HEK293 (cell line): ENCODE data around the gene BCL7C.
A peak's percentile ranks its signal among the peaks of the same experiment; 100 is the strongest.

ENCODE experiments used
- CTCF ChIA-PET: fragments of 350-600 bp; formaldehyde crosslinking; extraction: SDS; loops from one replicate; lab custom pipeline; 2021; ENCODE audit warnings: antibody characterized with exemption; lab: Yijun Ruan, JAX
- POLR2A ChIA-PET: fragments of 300-600 bp; formaldehyde crosslinking; extraction: SDS; loops from one replicate; lab custom pipeline; 2020; ENCODE audit warnings: antibody characterized with exemption, inconsistent platforms; lab: Yijun Ruan, JAX
- H3K27ac ChIP-seq: fragments of 200-500 bp; sonication (Bioruptor generic); 2 replicates; pipeline ENCODE4 v1.5.1; 2014; ENCODE audit warnings: low read depth, low read length, control low read depth, inconsistent platforms; ENCODE audit errors: extremely low read depth
- H3K36me3 ChIP-seq, 2 experiments: fragments of 200-500 bp in 1 of 2; sonication (Bioruptor generic) in 1 of 2; 1 replicate in 1 of 2; 2 replicates in 1 of 2; pipeline ENCODE4 v1.5.1; 2014 to 2017; ENCODE audit warnings: inconsistent platforms in 2 of 2, low read length in 2 of 2; ENCODE audit not compliant: control insufficient read depth in 2 of 2, insufficient read depth in 1 of 2
- H3K4me1 ChIP-seq: fragments of 200-500 bp; sonication (Bioruptor generic); 2 replicates; pipeline ENCODE4 v1.5.1; 2014; ENCODE audit warnings: mild to moderate bottlenecking, low read length, inconsistent platforms; ENCODE audit not compliant: control insufficient read depth, insufficient read depth
- H3K4me3 ChIP-seq: 2 replicates; pipeline ENCODE4 v1.5.1; 2011; ENCODE audit warnings: low read depth, mild to moderate bottlenecking, control low read depth, low read length, moderate library complexity
- H3K9me3 ChIP-seq: fragments of 200-500 bp; sonication (Bioruptor generic); 2 replicates; pipeline ENCODE4 v1.5.1; 2014; ENCODE audit warnings: low read depth, low read length, inconsistent platforms; ENCODE audit not compliant: control insufficient read depth, insufficient read depth
- GLIS1 ChIP-seq: fragments of 450-650 bp; formaldehyde crosslinking; IDR thresholded peaks from 2 replicates; pipeline ENCODE4 v1.5.1; 2016; ENCODE audit warnings: missing biosample characterization, missing genetic modification characterization
- GLIS2 ChIP-seq: fragments of 450-650 bp; formaldehyde crosslinking; IDR thresholded peaks from 2 replicates; pipeline ENCODE4 v1.5.1; 2016; ENCODE audit warnings: missing biosample characterization, missing genetic modification characterization
- IKZF3 ChIP-seq: fragments of 450-650 bp; IDR thresholded peaks from 2 replicates; pipeline ENCODE4 v1.5.0; 2018; ENCODE audit warnings: missing biosample characterization, mild to moderate bottlenecking, missing genetic modification characterization, moderate library complexity
- PATZ1 ChIP-seq: fragments of 450-650 bp; formaldehyde crosslinking; IDR thresholded peaks from 2 replicates; pipeline ENCODE4 v1.5.1; 2016; ENCODE audit warnings: missing biosample characterization, missing genetic modification characterization
- ZBTB17 ChIP-seq: fragments of 450-650 bp; formaldehyde crosslinking; IDR thresholded peaks from 2 replicates; pipeline ENCODE4 v1.5.1; 2016; ENCODE audit warnings: missing biosample characterization, missing genetic modification characterization
- ZBTB48 ChIP-seq: fragments of 450-650 bp; formaldehyde crosslinking; IDR thresholded peaks from 2 replicates; pipeline ENCODE4 v1.5.1; 2016; ENCODE audit warnings: missing biosample characterization, missing genetic modification characterization
- ZBTB7A ChIP-seq: fragments of 450-650 bp; formaldehyde crosslinking; IDR thresholded peaks from 2 replicates; pipeline ENCODE4 v1.5.1; 2016; ENCODE audit warnings: low read depth, missing biosample characterization, missing genetic modification characterization
- ZBTB8A ChIP-seq: fragments of 450-650 bp; formaldehyde crosslinking; IDR thresholded peaks from 2 replicates; pipeline ENCODE4 v1.5.1; 2016; ENCODE audit warnings: missing biosample characterization, missing genetic modification characterization
- ZFP41 ChIP-seq: fragments of 450-650 bp; formaldehyde crosslinking; IDR thresholded peaks from 2 replicates; pipeline ENCODE4 v1.5.1; 2016; ENCODE audit warnings: missing biosample characterization, missing genetic modification characterization, borderline replicate concordance
- ZNF184 ChIP-seq: fragments of 450-650 bp; IDR thresholded peaks from 2 replicates; pipeline ENCODE4 v1.5.1; 2018; ENCODE audit warnings: missing biosample characterization, mild to moderate bottlenecking, missing genetic modification characterization
- ZNF274 ChIP-seq, 2 experiments: fragments of 200-500 bp in 1 of 2; fragments of 450-650 bp in 1 of 2; sonication (Bioruptor generic) in 1 of 2; formaldehyde crosslinking in 1 of 2; IDR thresholded peaks; 2 replicates each; pipeline versions ENCODE4 v1.5.1 to v1.6.1; 2014 to 2016; ENCODE audit warnings: borderline replicate concordance in 1 of 2, inconsistent platforms in 1 of 2, low read length in 1 of 2, missing biosample characterization in 1 of 2, missing genetic modification characterization in 1 of 2
- ZNF335 ChIP-seq: fragments of 450-650 bp; formaldehyde crosslinking; conservative IDR thresholded peaks from 2 replicates; pipeline ENCODE4 v1.5.1; 2016; ENCODE audit warnings: missing biosample characterization, missing genetic modification characterization
- ZNF341 ChIP-seq: fragments of 450-650 bp; formaldehyde crosslinking; IDR thresholded peaks from 2 replicates; pipeline ENCODE4; 2016; ENCODE audit warnings: low read depth, missing biosample characterization, missing genetic modification characterization
- ZNF571 ChIP-seq: fragments of 450-650 bp; formaldehyde crosslinking; IDR thresholded peaks from 2 replicates; pipeline ENCODE4 v1.5.0; 2017; ENCODE audit warnings: missing biosample characterization, missing genetic modification characterization
- ZNF600 ChIP-seq: fragments of 450-650 bp; formaldehyde crosslinking; IDR thresholded peaks from 2 replicates; pipeline ENCODE4 v1.5.1; 2016; ENCODE audit warnings: missing biosample characterization, missing genetic modification characterization
- ZNF623 ChIP-seq: fragments of 450-650 bp; formaldehyde crosslinking; IDR thresholded peaks from 2 replicates; pipeline ENCODE4 v1.5.1; 2016; ENCODE audit warnings: missing biosample characterization, missing genetic modification characterization
- ZNF629 ChIP-seq: fragments of 450-650 bp; formaldehyde crosslinking; IDR thresholded peaks from 2 replicates; pipeline ENCODE4 v1.5.1; 2017; ENCODE audit warnings: missing biosample characterization, missing genetic modification characterization
- ZNF664 ChIP-seq: fragments of 450-650 bp; formaldehyde crosslinking; IDR thresholded peaks from 2 replicates; pipeline ENCODE4 v1.5.1; 2016; ENCODE audit warnings: missing biosample characterization, missing genetic modification characterization
- ZXDB ChIP-seq: fragments of 450-650 bp; formaldehyde crosslinking; IDR thresholded peaks from 2 replicates; pipeline ENCODE4 v1.5.1; 2016; ENCODE audit warnings: missing biosample characterization, missing genetic modification characterization
- TF ChIP-seq, protein P1 (sequence below): fragments of 450-650 bp; formaldehyde crosslinking; IDR thresholded peaks from 2 replicates; pipeline ENCODE4 v1.5.1; 2016; ENCODE audit warnings: missing biosample characterization, missing genetic modification characterization

BCL7C gene

DNA sequence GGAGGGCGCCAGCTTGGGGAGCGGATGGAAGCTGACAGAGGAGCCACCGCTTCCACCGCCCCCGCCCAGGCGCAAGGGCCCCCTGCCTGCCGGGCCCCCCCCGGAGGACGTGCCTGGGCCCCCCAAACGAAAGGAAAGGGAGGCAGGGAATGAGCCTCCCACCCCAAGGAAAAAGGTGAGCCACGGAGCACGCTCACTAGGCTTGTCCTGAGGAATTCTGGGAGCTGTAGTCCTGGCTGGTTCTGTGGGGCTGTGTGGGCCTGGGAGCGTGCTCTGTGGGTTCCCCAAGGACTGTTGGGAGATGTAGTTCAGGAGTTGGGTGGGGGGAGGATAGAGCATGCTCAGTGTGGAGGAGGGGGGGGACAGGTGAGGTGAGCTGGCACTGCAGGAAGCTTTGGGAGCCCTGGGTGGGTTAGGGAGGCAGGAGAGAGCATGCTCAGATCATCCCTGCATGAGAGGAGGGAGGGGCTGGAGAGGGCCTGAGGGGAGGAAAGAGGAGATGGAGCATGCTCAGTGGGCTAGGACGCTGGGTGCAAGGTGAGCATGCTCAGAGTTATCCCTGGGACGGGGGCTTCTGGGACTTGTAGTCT lies 34.0 kb upstream of the BCL7C start (continued):
- TF ChIP-seq PATZ1 (tag by site-specific recombination) (peak; percentile 79), ZBTB17 (peak; percentile 93), ZBTB8A (tag by site-specific recombination) (no peak), ZFP41 (tag by site-specific recombination) (no peak), ZNF184 (tag by site-specific recombination) (no peak), ZNF335 (tag by site-specific recombination) (peak; percentile 91), ZXDB (peak; percentile 46), ZNF629 (tag by site-specific recombination) (no peak), ZBTB48 (tag by site-specific recombination) (peak; percentile 64; the same call in 1 of the 2 replicates)

GRCh38 chr16:30926937-30927788 lies 33.3 kb upstream of the BCL7C start:
- no peak overlapping the region for H3K4me3 ChIP-seq
- POLR2A ChIA-PET, result interaction anchor here (0.6 to 2.6 kb wide), 7 partner anchors 14 to 1244 kb away, joined by 3 to 15 read pairs (median 3); partner anchors contain the start of gene PHKG2
- TF ChIP-seq ZNF664 (tag by site-specific recombination), result peak; percentile 65; the same call in 1 of the 2 replicates
- no peak for TF ChIP-seq ZNF571 (tag by site-specific recombination)
- TF ChIP-seq ZBTB8A (tag by site-specific recombination), result 0 out of 2 replicates have a peak, but pooled peaks have one; percentile 12
- TF ChIP-seq IKZF3 (tag by site-specific recombination), result peak; percentile 22; the same call in 1 of the 2 replicates
- TF ChIP-seq GLIS2 (tag by site-specific recombination), result 0 out of 2 replicates have a peak, but pooled peaks have one; percentile 14
- CTCF ChIA-PET, result interaction anchor here (0.8 to 1.7 kb wide), 7 partner anchors 8 to 941 kb away, joined by 3 to 6 read pairs (median 5); no protein-coding TSS in a partner anchor
- no peaks in the 10 kb centered on the region for H3K9me3 ChIP-seq
- H3K36me3 ChIP-seq, result peaks cover 0 to 66% of the 10 kb centered on the region in 2 experiments; a peak in 2 of 3 replicates
- H3K27ac ChIP-seq, result no peak overlapping the region
- H3K4me1 ChIP-seq, result no peaks in the 10 kb centered on the region

- H3K27ac ChIP-seq, result no peak overlapping the region
- POLR2A ChIA-PET, result interaction anchor here (2.0 to 2.6 kb wide), 2 partner anchors 15 to 51 kb away, joined by 4 to 15 read pairs; no protein-coding TSS in a partner anchor
- CTCF ChIA-PET, result interaction anchor here (0.8 to 1.6 kb wide), 3 partner anchors 8 to 15 kb away, joined by 4 to 5 read pairs (median 4); no protein-coding TSS in a partner anchor
- TF ChIP-seq GLIS1 (tag by site-specific recombination), result peak; percentile 25; the same call in 1 of the 2 replicates
- no peak for TF ChIP-seq ZNF623 (tag by site-specific recombination)
- peak; percentile 80; the same call in 1 of the 2 replicates for TF ChIP-seq ZBTB7A (tag by site-specific recombination)
- peak; percentile 46; the same call in 1 of the 2 replicates for TF ChIP-seq ZBTB48 (tag by site-specific recombination)
- TF ChIP-seq ZNF274 (IDR thresholded peaks at IDR 0.05; ENCODE audit: low read length), result no peak
- no peak for TF ChIP-seq ZNF274 (tag by site-specific recombination; IDR thresholded peaks at IDR 0.05; ENCODE audit: borderline replicate concordance)
- peak; percentile 84 for TF ChIP-seq ZNF341 (tag by site-specific recombination)
- peak; percentile 57 for TF ChIP-seq GLIS2 (tag by site-specific recombination)
- peak; percentile 40 for TF ChIP-seq PATZ1 (tag by site-specific recombination)
- TF ChIP-seq, protein P1, sequence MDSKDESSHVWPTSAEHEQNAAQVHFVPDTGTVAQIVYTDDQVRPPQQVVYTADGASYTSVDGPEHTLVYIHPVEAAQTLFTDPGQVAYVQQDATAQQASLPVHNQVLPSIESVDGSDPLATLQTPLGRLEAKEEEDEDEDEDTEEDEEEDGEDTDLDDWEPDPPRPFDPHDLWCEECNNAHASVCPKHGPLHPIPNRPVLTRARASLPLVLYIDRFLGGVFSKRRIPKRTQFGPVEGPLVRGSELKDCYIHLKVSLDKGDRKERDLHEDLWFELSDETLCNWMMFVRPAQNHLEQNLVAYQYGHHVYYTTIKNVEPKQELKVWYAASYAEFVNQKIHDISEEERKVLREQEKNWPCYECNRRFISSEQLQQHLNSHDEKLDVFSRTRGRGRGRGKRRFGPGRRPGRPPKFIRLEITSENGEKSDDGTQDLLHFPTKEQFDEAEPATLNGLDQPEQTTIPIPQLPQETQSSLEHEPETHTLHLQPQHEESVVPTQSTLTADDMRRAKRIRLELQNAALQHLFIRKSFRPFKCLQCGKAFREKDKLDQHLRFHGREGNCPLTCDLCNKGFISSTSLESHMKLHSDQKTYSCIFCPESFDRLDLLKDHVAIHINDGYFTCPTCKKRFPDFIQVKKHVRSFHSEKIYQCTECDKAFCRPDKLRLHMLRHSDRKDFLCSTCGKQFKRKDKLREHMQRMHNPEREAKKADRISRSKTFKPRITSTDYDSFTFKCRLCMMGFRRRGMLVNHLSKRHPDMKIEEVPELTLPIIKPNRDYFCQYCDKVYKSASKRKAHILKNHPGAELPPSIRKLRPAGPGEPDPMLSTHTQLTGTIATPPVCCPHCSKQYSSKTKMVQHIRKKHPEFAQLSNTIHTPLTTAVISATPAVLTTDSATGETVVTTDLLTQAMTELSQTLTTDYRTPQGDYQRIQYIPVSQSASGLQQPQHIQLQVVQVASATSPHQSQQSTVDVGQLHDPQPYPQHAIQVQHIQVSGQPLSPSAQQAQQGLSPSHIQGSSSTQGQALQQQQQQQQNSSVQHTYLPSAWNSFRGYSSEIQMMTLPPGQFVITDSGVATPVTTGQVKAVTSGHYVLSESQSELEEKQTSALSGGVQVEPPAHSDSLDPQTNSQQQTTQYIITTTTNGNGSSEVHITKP (tag by site-specific recombination), result peak; percentile 32; the same call in 1 of the 2 replicates
- TF ChIP-seq ZNF600, result peak; percentile 86
Measured at GRCh38 chr16:30925995-30926811, 32.3 kb upstream of the BCL7C start.

More at GRCh38 chr16:30925995-30926811, 32.3 kb upstream of the BCL7C start:
- H3K36me3 ChIP-seq, result peaks cover 0 to 59% of the 10 kb centered on the region in 2 experiments; a peak in 2 of 3 replicates
- H3K9me3 ChIP-seq, result no peaks in the 10 kb centered on the region
- no peak overlapping the region for H3K4me3 ChIP-seq
- H3K4me1 ChIP-seq, result no peaks in the 10 kb centered on the region
